ENCODE data around the gene FBLIM1. TPM values are rescaled to one million over a fixed set of nuclear protein-coding genes. Genes with fewer than 3 reads are reported as not detected.

The FBLIM1 gene
- total RNA-seq, 1 experiment from 2014 or later = 64.7 TPM

GRCh38 chr1:15718199-15718601, 40.4 kb upstream of the FBLIM1 start:
- Histone ChIP-seq H3K4me2 (ENCODE audit: insufficient read depth, insufficient read length, low read length) (no peak overlapping the region), H3T11ph (ENCODE audit: low read length) (no peak overlapping the region), H2BK15ac (ENCODE audit: low read depth, low read length) (no peak overlapping the region), H3K23ac (ENCODE audit: insufficient read length, low read depth, low read length) (no peak overlapping the region), H3K79me2 (ENCODE audit: insufficient read depth, low read length) (no peaks in the 10 kb centered on the region), H3K18ac (ENCODE audit: insufficient read length, low read depth, low read length) (no peak overlapping the region), H2BK20ac (ENCODE audit: low read depth, low read length, poor library complexity, severe bottlenecking) (no peak overlapping the region), H3K4ac (ENCODE audit: low read depth, low read length) (no peak overlapping the region), H3K9me3 (ENCODE audit: control insufficient read depth, low read depth, low read length) (no peaks in the 10 kb centered on the region), H2BK12ac (ENCODE audit: insufficient read length, low read depth, low read length) (no peak overlapping the region), H3K27ac (ENCODE audit: insufficient read length, low read depth, low read length) (no peak overlapping the region), H4K20me1 (ENCODE audit: control insufficient read depth, insufficient read depth, insufficient read length) (no peaks in the 10 kb centered on the region), H3K79me1 (ENCODE audit: insufficient read depth, low read depth, low read length, poor library complexity, severe bottlenecking) (peaks cover 3% of the 10 kb centered on the region), H2AFZ (ENCODE audit: low read length) (no peak overlapping the region), H2BK5ac (ENCODE audit: insufficient read length, low read length) (no peak overlapping the region), H3K14ac (ENCODE audit: insufficient read depth, low read length) (no peak overlapping the region; the same call in 1 of the 2 replicates), H2BK120ac (ENCODE audit: low read depth, low read length, poor library complexity, severe bottlenecking) (no peak overlapping the region), H4K8ac (replicated peaks; ENCODE audit: insufficient read length, low read depth, low read length) (no peak overlapping the region), H3K27me3 (ENCODE audit: insufficient read depth, low read length) (no peaks in the 10 kb centered on the region), H3K56ac (ENCODE audit: insufficient read length, low read depth, low read length) (no peak overlapping the region), H3K4me1 (ENCODE audit: insufficient read depth, low read length) (no peaks in the 10 kb centered on the region), H3K9ac (ENCODE audit: extremely low read depth, insufficient read length, low read length) (no peak overlapping the region), H4K5ac (ENCODE audit: insufficient read length, low read depth, low read length) (no peak overlapping the region), H3K23me2 (ENCODE audit: insufficient read length, low read depth, low read length, poor library complexity, severe bottlenecking) (no peaks in the 10 kb centered on the region), H2AK5ac (ENCODE audit: insufficient read length, low read length) (no peak overlapping the region), H4K91ac (ENCODE audit: insufficient read length, low read depth, low read length) (no peak overlapping the region)
- no peak overlapping the region for H3K4me3 Mint-ChIP-seq
- WGBS (ENCODE audit: extremely low coverage, insufficient read length, low lambda C conversion rate) = no CpG with 5 or more reads among the region's 8 CpGs
- no peaks in the 10 kb centered on the region for H3K4me1 Mint-ChIP-seq
- DNase-seq = no peak
- no peaks in the 10 kb centered on the region for H3K27me3 Mint-ChIP-seq (ENCODE audit: low read depth)
- peaks cover 17 to 53% (median 46%) of the 10 kb centered on the region in 3 experiments for H3K36me3 Mint-ChIP-seq (ENCODE audit: insufficient read depth in 1 of 3, low read depth in 3 of 3)
- no peaks in the 10 kb centered on the region for H3K9me3 Mint-ChIP-seq
- no peak for TF ChIP-seq CTCF (conservative IDR thresholded peaks at IDR 0.05)
- H3K27ac Mint-ChIP-seq = no peak overlapping the region
